Stimulated activated CD4-positive, alpha-beta T cell treated with anti-CD3 and anti-CD28 coated beads, Interleukin-12 subunit alpha, Interleukin-12 subunit beta, amount 100 ng/mL, for 48 hours (primary cell): ENCODE data around the gene HSF4.
"Not testable (repeated sequence)": the region's sequence is repeated elsewhere in the genome, so short reads cannot be mapped to it uniquely, and the experiment has no call there.

ENCODE experiments used
- DNase-seq, 3 donors: peaks; one replicate each; pipeline ENCODE4 v3.0.0-alpha.2; 2020; ENCODE audit warnings: low read depth in 2 of 3, low spot score in 1 of 3

HSF4 gene

GRCh38 chr16:67164599-67165061 is at the start of gene HSF4:
Gene HSF4 (plus strand): TSS chr16:67164745. CDS start chr16:67164812, 67 bp downstream.
- no peak for DNase-seq

GRCh38 chr16:67114793-67115192 is 49.8 kb upstream of the HSF4 start:
- no peak for DNase-seq

- DNase-seq: no peak
These were observed 48.9 kb upstream of the HSF4 start for GRCh38 chr16:67115639-67116038.

GRCh38 chr16:67116388-67117311 is 47.9 kb upstream of the HSF4 start:
- DNase-seq: no peak

GRCh38 chr16:67117716-67118115 is 46.8 kb upstream of the HSF4 start:
- DNase-seq: no peak

- DNase-seq: no peak
These were observed 44.5 kb upstream of the HSF4 start for GRCh38 chr16:67120025-67120424.

- not testable (repeated sequence) for DNase-seq
These were observed 41.7 kb upstream of the HSF4 start for GRCh38 chr16:67122799-67123198.

- no peak for DNase-seq
These were observed 36.1 kb upstream of the HSF4 start for GRCh38 chr16:67128417-67128816.

GRCh38 chr16:67128887-67129286 is 35.7 kb upstream of the HSF4 start:
- no peak for DNase-seq

- no peak for DNase-seq
These were observed 35.1 kb upstream of the HSF4 start for GRCh38 chr16:67129422-67129821.

- no peak for DNase-seq
These were observed 26.9 kb upstream of the HSF4 start for GRCh38 chr16:67137605-67138004.

- DNase-seq: no peak
These were observed 23.2 kb upstream of the HSF4 start for GRCh38 chr16:67141391-67141790.

- DNase-seq: no peak
These were observed 22.2 kb upstream of the HSF4 start for GRCh38 chr16:67142342-67142741.

- DNase-seq: no peak
These were observed 19.6 kb upstream of the HSF4 start for GRCh38 chr16:67144943-67145342.

GRCh38 chr16:67145746-67146145 is 18.8 kb upstream of the HSF4 start:
- no peak for DNase-seq

- no peak for DNase-seq
These were observed 17.8 kb upstream of the HSF4 start for GRCh38 chr16:67146523-67147357.

- no peak for DNase-seq
These were observed 17.0 kb upstream of the HSF4 start for GRCh38 chr16:67147437-67148140.

GRCh38 chr16:67148221-67148620 is 16.3 kb upstream of the HSF4 start:
- DNase-seq: no peak

- no peak for DNase-seq
These were observed 15.8 kb upstream of the HSF4 start for GRCh38 chr16:67148656-67149275.

GRCh38 chr16:67149276-67150046 is 15.1 kb upstream of the HSF4 start:
- DNase-seq: no peak
